Natural killer cell treated with Interleukin-12 subunit alpha and Interleukin-12 subunit beta and Interleukin-15 and Interleukin-18, amount 100 ng/mL, for 72 hours (primary cell): Measurements from ENCODE around the gene RAPGEF6. TPM values are rescaled to one million over a fixed set of nuclear protein-coding genes. Genes with fewer than 3 reads are reported as not detected.
"Not testable (repeated sequence)": the region's sequence is repeated elsewhere in the genome, so short reads cannot be mapped to it uniquely, and the experiment has no call there.

Source experiments
- ATAC-seq, 2 donors: fragments of 150-1000 bp; cut with Tn5 transposase in 1 of 2; sonication (Bioruptor Pico), chemical (Tn5 transposase) in 1 of 2; 2 replicates each; pipeline ENCODE4 v1.10.0; 2021
- DNase-seq: peaks from one replicate; pipeline ENCODE4 v3.0.0; 2022; ENCODE audit warnings: low spot score
- H3K27ac Mint-ChIP-seq, 2 donors: 1 replicate in 1 of 2; 2 replicates in 1 of 2; pipeline ENCODE4 v1.8.0; 2022; ENCODE audit warnings: mixed read lengths in 2 of 2, mild to moderate bottlenecking in 1 of 2, moderate library complexity in 1 of 2
- H3K27me3 Mint-ChIP-seq, 2 donors: 1 replicate in 1 of 2; 2 replicates in 1 of 2; pipeline ENCODE4 v1.8.0; 2022; ENCODE audit warnings: mixed read lengths in 2 of 2
- H3K36me3 Mint-ChIP-seq: one replicate; pipeline ENCODE4 v1.8.0; 2022; ENCODE audit warnings: mixed read lengths
- H3K4me1 Mint-ChIP-seq, 2 donors: 1 replicate in 1 of 2; 2 replicates in 1 of 2; pipeline ENCODE4 v1.8.0; 2022; ENCODE audit warnings: low read depth in 2 of 2, mixed read lengths in 2 of 2, mild to moderate bottlenecking in 1 of 2
- H3K4me3 Mint-ChIP-seq: one replicate; pipeline ENCODE4 v1.8.0; 2022; ENCODE audit warnings: mixed read lengths
- H3K9me3 Mint-ChIP-seq: 2 replicates; pipeline ENCODE4 v1.8.0; 2022; ENCODE audit warnings: mixed read lengths
- total RNA-seq, 2 donors: library from RNA; stranded (reverse); gene quantifications; one replicate each; pipeline ENCODE4 v1.2.3, GENCODE V29; 2022

The RAPGEF6 gene
- total RNA-seq, 2 donors from 2014 or later, result 31.7 to 39.2 TPM

DNA sequence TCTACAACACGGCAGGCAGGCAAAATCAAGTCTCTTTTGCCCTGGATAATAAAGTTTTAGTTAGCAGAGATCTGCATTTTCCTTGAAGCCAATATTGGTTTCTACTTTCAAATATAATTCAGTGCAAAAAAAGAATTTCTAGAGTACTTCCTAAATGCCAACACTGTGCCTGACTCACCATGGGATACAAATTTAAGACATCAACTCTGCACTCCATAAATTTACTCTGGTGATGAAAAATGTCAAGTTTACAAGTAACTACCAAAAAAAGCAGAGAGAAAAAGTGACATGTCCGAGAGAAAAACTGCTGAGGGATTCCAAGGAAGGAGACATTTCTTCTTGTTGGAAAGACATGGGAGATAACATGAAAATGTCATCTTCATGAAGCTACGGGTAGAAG lies 119.7 kb downstream of the RAPGEF6 start:
- peaks cover 29 to 38% of the 10 kb centered on the region in 2 donors for H3K4me1 Mint-ChIP-seq
- peak overlapping the region; percentile 75 to 96 for H3K27ac Mint-ChIP-seq
- no peaks in the 10 kb centered on the region for H3K9me3 Mint-ChIP-seq
- H3K27me3 Mint-ChIP-seq, result no peaks in the 10 kb centered on the region
- peaks cover 8% of the 10 kb centered on the region for H3K36me3 Mint-ChIP-seq
- DNase-seq (no peak), ATAC-seq (no peak)
- H3K4me3 Mint-ChIP-seq, result peak overlapping the region; percentile 85

GRCh38 chr5:131514316-131515283 lies 120.4 kb downstream of the RAPGEF6 start:
- H3K9me3 Mint-ChIP-seq, result no peaks in the 10 kb centered on the region
- DNase-seq (no peak), ATAC-seq (peak; percentile 75 to 81)
- H3K27me3 Mint-ChIP-seq, result no peaks in the 10 kb centered on the region
- H3K27ac Mint-ChIP-seq, result peak overlapping the region; percentile 75 to 96
- peaks cover 11% of the 10 kb centered on the region for H3K36me3 Mint-ChIP-seq
- peaks cover 29 to 41% of the 10 kb centered on the region in 2 donors for H3K4me1 Mint-ChIP-seq
- peak overlapping the region; percentile 85 for H3K4me3 Mint-ChIP-seq

DNA sequence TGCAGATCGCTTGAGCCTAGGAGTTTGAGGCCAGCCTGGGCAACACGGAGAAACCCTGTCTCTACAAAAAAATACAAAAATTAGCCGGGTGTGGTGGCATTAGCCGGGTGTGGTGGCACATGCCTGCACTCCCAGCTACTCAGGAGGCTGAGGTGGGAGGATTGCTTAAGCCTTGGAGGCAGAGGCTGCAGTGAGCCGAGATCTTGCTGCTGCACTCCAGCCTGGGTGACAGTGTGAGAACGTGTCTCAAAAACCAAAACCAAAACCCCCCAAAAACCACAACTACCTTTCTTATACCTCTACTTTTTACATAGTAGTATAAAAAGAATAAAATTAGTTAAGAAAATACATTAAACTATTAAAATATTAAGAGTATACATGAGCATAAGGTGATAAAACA lies 121.2 kb downstream of the RAPGEF6 start:
- Mint-ChIP-seq H3K4me3 (peak overlapping the region; percentile 40), H3K27ac (peak overlapping the region; percentile 75 to 96), H3K9me3 (no peaks in the 10 kb centered on the region), H3K27me3 (no peaks in the 10 kb centered on the region), H3K36me3 (peaks cover 11% of the 10 kb centered on the region), H3K4me1 (peaks cover 29 to 41% of the 10 kb centered on the region in 2 donors)
- ATAC-seq (peak; percentile 47 to 61), DNase-seq (no peak)

DNA sequence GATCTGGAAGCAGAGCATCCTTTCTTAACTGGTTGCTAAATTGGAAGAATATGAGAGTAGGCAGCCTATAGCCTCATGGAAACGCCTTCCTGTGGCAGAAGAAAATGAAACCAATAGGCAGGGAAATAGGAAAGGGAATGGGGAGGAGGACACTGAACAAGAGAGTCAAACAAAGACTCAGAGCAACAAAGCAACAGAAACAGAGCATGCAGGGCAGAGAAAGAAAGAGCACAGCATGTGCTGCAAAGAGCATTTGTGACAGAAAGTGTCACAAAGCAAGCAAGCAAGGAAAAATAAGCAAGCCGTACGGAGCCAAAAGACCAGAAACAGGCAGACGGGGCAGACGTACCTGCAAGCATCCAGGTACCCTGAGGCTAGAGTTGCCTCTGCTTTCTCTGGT lies 123.1 kb downstream of the RAPGEF6 start:
- H3K27me3 Mint-ChIP-seq, result no peaks in the 10 kb centered on the region
- H3K27ac Mint-ChIP-seq, result peak overlapping the region in 1 of 2 donors; percentile 5
- ATAC-seq (no peak), DNase-seq (no peak)
- H3K4me3 Mint-ChIP-seq, result peak overlapping the region; percentile 5
- H3K9me3 Mint-ChIP-seq, result no peaks in the 10 kb centered on the region
- peaks cover 11% of the 10 kb centered on the region for H3K36me3 Mint-ChIP-seq
- peaks cover 27 to 41% of the 10 kb centered on the region in 2 donors for H3K4me1 Mint-ChIP-seq

DNA sequence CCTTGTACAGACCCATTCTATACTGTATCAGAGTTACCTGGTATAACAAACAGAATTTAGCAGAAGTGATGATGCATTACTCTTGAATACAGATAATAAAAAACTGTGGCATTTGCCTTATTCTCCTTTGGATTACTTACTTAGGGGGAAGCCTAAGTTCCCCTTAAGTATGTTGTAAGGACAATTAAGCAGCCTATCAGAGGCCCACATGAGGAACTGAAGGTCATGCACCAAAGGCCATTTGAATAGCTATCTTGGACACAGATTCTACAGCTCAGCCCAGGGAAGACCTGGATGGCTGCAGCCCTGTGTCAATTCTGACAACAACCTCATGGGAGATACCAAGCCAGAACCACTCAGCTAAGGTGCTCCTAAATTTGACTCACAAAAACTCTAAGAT lies 125.2 kb downstream of the RAPGEF6 start:
- Mint-ChIP-seq H3K27ac (no peak overlapping the region), H3K4me1 (peaks cover 15 to 26% of the 10 kb centered on the region in 2 donors), H3K27me3 (no peaks in the 10 kb centered on the region), H3K9me3 (no peaks in the 10 kb centered on the region), H3K36me3 (peaks cover 12% of the 10 kb centered on the region), H3K4me3 (no peak overlapping the region)
- ATAC-seq (no peak), DNase-seq (no peak)

- H3K4me1 Mint-ChIP-seq, result peaks cover 3 to 4% of the 10 kb centered on the region in 2 donors
- H3K36me3 Mint-ChIP-seq, result peaks cover 10% of the 10 kb centered on the region
- DNase-seq (no peak), ATAC-seq (no peak)
- no peaks in the 10 kb centered on the region for H3K27me3 Mint-ChIP-seq
- no peaks in the 10 kb centered on the region for H3K9me3 Mint-ChIP-seq
- peak overlapping the region in 1 of 2 donors; percentile 45 for H3K27ac Mint-ChIP-seq
- no peak overlapping the region for H3K4me3 Mint-ChIP-seq
Measured at GRCh38 chr5:131505237-131505908, 129.7 kb downstream of the RAPGEF6 start.

- H3K27me3 Mint-ChIP-seq, result no peaks in the 10 kb centered on the region
- peaks cover 26% of the 10 kb centered on the region for H3K36me3 Mint-ChIP-seq
- no peak overlapping the region for H3K27ac Mint-ChIP-seq
- DNase-seq (no peak), ATAC-seq (no peak)
- H3K4me3 Mint-ChIP-seq, result no peak overlapping the region
- H3K9me3 Mint-ChIP-seq, result no peaks in the 10 kb centered on the region
- H3K4me1 Mint-ChIP-seq, result peaks cover 0 to 4% of the 10 kb centered on the region in 2 donors
Measured at GRCh38 chr5:131496400-131496713, 138.7 kb downstream of the RAPGEF6 start.

DNA sequence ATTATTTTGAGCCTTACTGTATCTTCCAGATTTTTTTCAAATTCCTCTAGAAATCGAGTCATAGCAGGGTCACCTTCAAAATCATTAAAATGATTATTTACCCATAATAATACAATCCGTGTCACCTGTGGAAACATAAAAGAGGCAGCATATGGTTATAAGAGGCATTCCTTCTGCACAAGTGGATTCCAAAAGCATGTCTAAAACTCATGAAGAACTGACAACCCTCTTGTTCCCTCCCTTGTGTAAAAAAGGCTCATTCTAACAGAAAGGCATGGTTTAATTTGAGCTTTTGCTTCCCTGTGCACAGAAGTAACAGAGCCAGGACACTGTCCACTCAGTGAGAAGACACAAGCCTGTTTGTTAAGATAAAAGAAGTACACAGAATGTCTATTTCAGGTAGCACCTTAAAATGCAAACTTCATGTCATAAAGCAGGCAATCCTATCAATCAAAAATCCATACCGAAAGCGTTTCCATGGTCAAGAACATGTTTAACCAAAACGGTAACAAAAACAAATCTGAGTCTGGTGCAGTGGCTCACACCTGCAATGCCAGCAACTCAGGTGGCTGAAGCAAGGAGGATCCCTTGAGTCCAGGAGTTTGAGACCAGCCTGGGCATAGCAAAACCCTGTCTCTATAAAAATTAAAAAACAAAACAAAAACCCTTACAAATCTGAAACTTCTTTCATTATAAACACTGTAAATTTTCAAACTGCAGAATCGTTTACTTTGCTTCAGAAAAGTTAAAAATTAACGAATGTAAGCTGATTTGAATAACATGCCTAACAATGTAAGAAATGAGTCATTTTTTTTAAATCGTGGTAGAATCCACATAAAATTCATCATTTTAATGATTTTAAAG lies 139.3 kb downstream of the RAPGEF6 start:
- ATAC-seq (no peak), DNase-seq (no peak)
- Mint-ChIP-seq H3K9me3 (no peaks in the 10 kb centered on the region), H3K4me1 (peaks cover 0 to 4% of the 10 kb centered on the region in 2 donors), H3K36me3 (peaks cover 26% of the 10 kb centered on the region), H3K4me3 (no peak overlapping the region), H3K27ac (no peak overlapping the region), H3K27me3 (no peaks in the 10 kb centered on the region)

GRCh38 chr5:131491749-131492148 lies 143.3 kb downstream of the RAPGEF6 start:
- H3K27ac Mint-ChIP-seq, result no peak overlapping the region
- ATAC-seq, result no peak
- H3K36me3 Mint-ChIP-seq, result peaks cover 22% of the 10 kb centered on the region
- H3K4me3 Mint-ChIP-seq, result no peak overlapping the region
- no peak for DNase-seq
- no peaks in the 10 kb centered on the region for H3K27me3 Mint-ChIP-seq
- H3K4me1 Mint-ChIP-seq, result peaks cover 3% of the 10 kb centered on the region in 2 donors
- no peaks in the 10 kb centered on the region for H3K9me3 Mint-ChIP-seq

DNA sequence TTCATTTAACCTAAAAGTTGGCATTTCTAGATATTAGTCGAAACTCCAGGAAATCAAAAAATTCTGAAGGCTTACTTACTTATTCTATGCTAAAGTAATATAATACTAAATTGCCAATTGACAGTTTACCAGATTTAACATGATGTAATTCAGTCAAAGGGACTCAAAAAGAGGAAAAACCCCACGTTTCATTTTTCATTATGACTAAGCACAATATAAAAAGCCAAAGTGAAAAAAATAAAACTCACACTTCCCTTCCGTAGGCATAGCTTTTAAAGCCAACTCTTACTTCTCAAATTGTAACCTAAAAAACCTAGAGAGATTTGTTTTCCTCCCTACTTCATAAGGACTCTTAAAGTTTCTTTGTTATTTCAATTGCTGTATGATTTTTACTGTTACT lies 146.6 kb downstream of the RAPGEF6 start:
- H3K27ac Mint-ChIP-seq, result peak overlapping the region; percentile 22 to 73

DNA sequence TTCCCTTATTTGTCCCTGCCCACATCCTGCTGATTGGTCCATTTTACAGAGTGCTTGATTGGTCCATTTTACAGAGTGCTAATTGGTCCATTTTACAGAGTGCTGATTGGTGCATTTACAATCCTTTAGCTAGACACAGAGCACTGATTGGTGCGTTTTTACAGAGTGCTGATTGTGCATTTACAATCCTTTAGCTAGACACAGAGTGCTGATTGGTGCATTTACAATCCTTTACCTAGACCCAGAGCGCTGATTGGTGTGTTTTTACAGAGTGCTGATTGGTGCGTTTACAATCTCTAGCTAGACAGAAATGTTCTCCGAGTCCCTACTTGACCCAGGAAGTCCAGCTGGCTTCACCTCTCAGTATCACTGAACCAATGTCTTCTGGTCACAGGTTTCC lies 147.7 kb downstream of the RAPGEF6 start:
- not testable (repeated sequence) for H3K4me1 Mint-ChIP-seq, H3K27me3 Mint-ChIP-seq, H3K27ac Mint-ChIP-seq, H3K4me3 Mint-ChIP-seq, DNase-seq, H3K9me3 Mint-ChIP-seq, H3K36me3 Mint-ChIP-seq, ATAC-seq

More for the DNA sequence above, 146.6 kb downstream of the RAPGEF6 start:
- Mint-ChIP-seq H3K27me3 (no peaks in the 10 kb centered on the region), H3K4me1 (peaks cover 3% of the 10 kb centered on the region in 2 donors), H3K36me3 (peaks cover 7% of the 10 kb centered on the region), H3K4me3 (peak overlapping the region; percentile 51), H3K9me3 (no peaks in the 10 kb centered on the region)
- no peak for DNase-seq
- ATAC-seq, result peak; percentile 69 to 73

DNA sequence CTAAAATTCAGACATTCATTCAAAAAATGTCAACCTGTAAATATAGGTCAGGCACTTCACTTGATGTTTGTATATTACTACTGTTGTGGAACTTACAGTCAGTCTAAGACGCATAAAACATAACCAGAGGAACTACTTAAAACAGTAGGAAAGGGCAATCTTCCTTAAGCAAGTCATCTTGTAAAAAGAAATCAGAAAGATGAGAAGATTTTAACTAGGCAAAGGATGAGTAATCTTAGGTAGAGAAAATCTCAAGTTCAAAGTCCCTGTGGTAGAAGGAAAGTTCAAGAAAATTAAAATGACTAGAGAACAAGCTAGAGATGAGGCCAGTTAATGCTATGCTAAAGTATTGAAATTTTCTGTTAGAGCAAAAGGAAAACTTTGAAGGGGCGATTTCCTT lies 152.4 kb downstream of the RAPGEF6 start:
- ATAC-seq (peak in 1 of 2 donors; percentile 38), DNase-seq (no peak)
- Mint-ChIP-seq H3K36me3 (peaks cover 18% of the 10 kb centered on the region), H3K4me3 (no peak overlapping the region), H3K27me3 (no peaks in the 10 kb centered on the region), H3K4me1 (peaks cover 4 to 16% of the 10 kb centered on the region in 2 donors), H3K27ac (peak overlapping the region; percentile 39 to 57), H3K9me3 (no peaks in the 10 kb centered on the region)

GRCh38 chr5:131481569-131481968 lies 153.5 kb downstream of the RAPGEF6 start:
- H3K4me3 Mint-ChIP-seq, result no peak overlapping the region
- ATAC-seq (no peak), DNase-seq (no peak)
- peaks cover 4 to 16% of the 10 kb centered on the region in 2 donors for H3K4me1 Mint-ChIP-seq
- H3K27me3 Mint-ChIP-seq, result no peaks in the 10 kb centered on the region
- peaks cover 14% of the 10 kb centered on the region for H3K36me3 Mint-ChIP-seq
- H3K9me3 Mint-ChIP-seq, result no peaks in the 10 kb centered on the region
- H3K27ac Mint-ChIP-seq, result peak overlapping the region in 1 of 2 donors; percentile 48
